ENCODE results near the gene XPR1.

Gene XPR1

DNA sequence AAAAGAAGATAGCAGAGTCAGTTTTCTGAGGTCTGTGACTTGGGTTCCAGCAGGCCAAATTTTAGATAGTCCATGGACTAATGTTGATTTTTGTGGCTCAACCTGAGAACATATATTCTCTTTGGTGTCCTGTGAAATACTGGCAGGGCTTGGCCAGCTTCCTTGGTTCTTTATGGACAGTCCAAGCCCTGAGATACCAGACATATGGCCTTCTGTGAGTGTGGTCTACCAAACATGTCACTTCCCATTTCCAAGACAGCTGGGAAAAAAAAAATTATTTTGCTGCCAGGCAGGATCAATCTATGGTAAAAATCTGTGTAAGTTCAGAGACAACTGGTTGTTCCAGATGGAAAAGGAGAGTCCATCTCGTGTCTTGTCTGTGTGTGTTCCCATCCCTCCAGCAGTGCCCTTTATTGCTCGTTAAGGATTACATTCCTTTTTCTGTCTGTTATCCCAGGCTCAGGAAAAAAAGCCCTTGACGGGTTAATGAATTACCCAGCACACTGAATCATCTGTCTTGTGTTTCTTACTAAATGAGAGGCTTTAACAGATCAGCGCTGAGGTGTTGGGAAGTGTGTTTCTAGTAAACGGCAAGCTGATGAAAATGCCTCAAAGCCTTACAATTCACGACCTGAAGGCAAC lies 33.4 kb upstream of the XPR1 start:
- H3K36me3 ChIP-seq (ENCODE audit: control insufficient read depth, insufficient read depth, low read length): no peaks in the 10 kb centered on the region
- no peaks in the 10 kb centered on the region for H3K4me1 ChIP-seq
- no peak overlapping the region for H3K4me2 ChIP-seq (ENCODE audit: low read length)
- no peak overlapping the region for H3K27ac ChIP-seq
- no peaks in the 10 kb centered on the region for H3K27me3 ChIP-seq (ENCODE audit: control insufficient read depth, insufficient read depth, low read length)
- no peak overlapping the region for H2AFZ ChIP-seq
- no peaks in the 10 kb centered on the region for H3K79me2 ChIP-seq
- TF ChIP-seq, protein P1, sequence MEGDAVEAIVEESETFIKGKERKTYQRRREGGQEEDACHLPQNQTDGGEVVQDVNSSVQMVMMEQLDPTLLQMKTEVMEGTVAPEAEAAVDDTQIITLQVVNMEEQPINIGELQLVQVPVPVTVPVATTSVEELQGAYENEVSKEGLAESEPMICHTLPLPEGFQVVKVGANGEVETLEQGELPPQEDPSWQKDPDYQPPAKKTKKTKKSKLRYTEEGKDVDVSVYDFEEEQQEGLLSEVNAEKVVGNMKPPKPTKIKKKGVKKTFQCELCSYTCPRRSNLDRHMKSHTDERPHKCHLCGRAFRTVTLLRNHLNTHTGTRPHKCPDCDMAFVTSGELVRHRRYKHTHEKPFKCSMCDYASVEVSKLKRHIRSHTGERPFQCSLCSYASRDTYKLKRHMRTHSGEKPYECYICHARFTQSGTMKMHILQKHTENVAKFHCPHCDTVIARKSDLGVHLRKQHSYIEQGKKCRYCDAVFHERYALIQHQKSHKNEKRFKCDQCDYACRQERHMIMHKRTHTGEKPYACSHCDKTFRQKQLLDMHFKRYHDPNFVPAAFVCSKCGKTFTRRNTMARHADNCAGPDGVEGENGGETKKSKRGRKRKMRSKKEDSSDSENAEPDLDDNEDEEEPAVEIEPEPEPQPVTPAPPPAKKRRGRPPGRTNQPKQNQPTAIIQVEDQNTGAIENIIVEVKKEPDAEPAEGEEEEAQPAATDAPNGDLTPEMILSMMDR (IDR thresholded peaks at IDR 0.05): no peak
- H3K4me3 ChIP-seq (ENCODE audit: low read depth, low read length): no peak overlapping the region
- H3K9ac ChIP-seq: no peak overlapping the region
- no peaks in the 10 kb centered on the region for H3K9me3 ChIP-seq (ENCODE audit: control insufficient read depth, low read length)

DNA sequence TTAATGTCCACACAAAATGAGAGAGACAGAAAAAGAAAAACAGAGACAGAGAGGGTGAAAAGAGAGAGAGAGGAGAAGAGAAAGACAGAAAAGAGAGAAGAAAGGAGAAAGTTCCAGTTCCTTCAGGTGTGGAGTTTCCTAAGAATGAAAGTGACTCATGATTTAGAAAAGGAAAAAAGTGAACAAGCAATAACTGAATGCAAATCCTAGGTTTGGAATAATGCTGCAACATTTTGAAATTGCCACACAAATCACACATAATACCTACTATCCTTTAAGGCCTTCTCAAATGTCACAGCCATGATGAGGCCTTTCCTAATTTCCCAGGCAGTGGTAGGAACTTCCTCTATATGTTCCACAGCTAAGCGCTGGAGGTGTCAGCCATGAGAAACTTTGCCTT lies 31.5 kb upstream of the XPR1 start:
- TF ChIP-seq, protein P1 (IDR thresholded peaks at IDR 0.05): no peak

GRCh38 chr1:180601512-180601911 lies 30.3 kb upstream of the XPR1 start:
- Histone ChIP-seq H3K4me1 (no peaks in the 10 kb centered on the region), H2AFZ (no peak overlapping the region), H3K27me3 (ENCODE audit: control insufficient read depth, insufficient read depth, low read length) (no peaks in the 10 kb centered on the region), H3K9me3 (ENCODE audit: control insufficient read depth, low read length) (no peaks in the 10 kb centered on the region), H3K36me3 (ENCODE audit: control insufficient read depth, insufficient read depth, low read length) (no peaks in the 10 kb centered on the region), H3K4me2 (ENCODE audit: low read length) (no peak overlapping the region), H3K4me3 (ENCODE audit: low read depth, low read length) (no peak overlapping the region), H3K79me2 (no peaks in the 10 kb centered on the region), H3K9ac (no peak overlapping the region), H3K27ac (no peak overlapping the region)
- TF ChIP-seq, protein P1 (IDR thresholded peaks at IDR 0.05): no peak

More for the DNA sequence above, 31.5 kb upstream of the XPR1 start:
- Histone ChIP-seq H3K79me2 (no peaks in the 10 kb centered on the region), H3K9me3 (ENCODE audit: control insufficient read depth, low read length) (no peaks in the 10 kb centered on the region), H3K4me2 (ENCODE audit: low read length) (no peak overlapping the region), H3K9ac (no peak overlapping the region), H3K27me3 (ENCODE audit: control insufficient read depth, insufficient read depth, low read length) (no peaks in the 10 kb centered on the region), H2AFZ (no peak overlapping the region), H3K4me3 (ENCODE audit: low read depth, low read length) (no peak overlapping the region), H3K4me1 (no peaks in the 10 kb centered on the region), H3K36me3 (ENCODE audit: control insufficient read depth, insufficient read depth, low read length) (no peaks in the 10 kb centered on the region), H3K27ac (no peak overlapping the region)

DNA sequence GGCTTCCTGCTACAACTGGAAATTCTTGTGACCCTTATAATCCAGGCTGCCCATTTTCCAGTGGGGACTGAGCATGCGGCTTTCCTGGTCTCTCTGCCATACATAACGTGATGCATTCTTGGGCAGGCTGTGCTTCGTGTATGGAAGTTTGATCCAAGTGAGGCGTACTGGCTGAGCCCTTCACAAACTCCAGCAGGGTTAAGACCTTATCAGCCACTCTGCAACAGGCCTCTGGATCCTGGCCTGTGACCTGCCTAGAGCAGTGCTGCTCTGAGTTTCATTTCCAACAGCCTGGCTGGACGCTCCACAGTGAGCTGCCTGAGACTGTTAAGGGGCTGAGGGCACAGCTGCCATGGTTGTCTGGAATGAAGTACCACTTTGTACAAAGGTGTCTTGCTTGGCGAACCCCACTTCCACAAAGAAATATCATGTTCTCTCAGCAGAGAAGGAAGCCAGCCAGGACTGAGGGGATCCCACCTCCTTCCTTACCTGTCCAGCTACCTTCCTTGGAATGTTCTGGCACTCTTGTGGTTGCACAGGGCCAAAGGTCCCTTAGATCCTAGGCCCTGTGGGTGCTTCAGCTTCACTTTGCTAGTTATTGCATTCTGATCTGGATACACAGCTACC lies 28.5 kb upstream of the XPR1 start:
- no peaks in the 10 kb centered on the region for H3K27me3 ChIP-seq (ENCODE audit: control insufficient read depth, insufficient read depth, low read length)
- H2AFZ ChIP-seq: no peak overlapping the region
- TF ChIP-seq, protein P1 (IDR thresholded peaks at IDR 0.05): no peak
- no peaks in the 10 kb centered on the region for H3K4me1 ChIP-seq
- no peak overlapping the region for H3K4me2 ChIP-seq (ENCODE audit: low read length)
- H3K27ac ChIP-seq: no peak overlapping the region
- H3K79me2 ChIP-seq: no peaks in the 10 kb centered on the region
- H3K4me3 ChIP-seq (ENCODE audit: low read depth, low read length): no peak overlapping the region
- no peaks in the 10 kb centered on the region for H3K9me3 ChIP-seq (ENCODE audit: control insufficient read depth, low read length)
- no peak overlapping the region for H3K9ac ChIP-seq
- no peaks in the 10 kb centered on the region for H3K36me3 ChIP-seq (ENCODE audit: control insufficient read depth, insufficient read depth, low read length)

DNA sequence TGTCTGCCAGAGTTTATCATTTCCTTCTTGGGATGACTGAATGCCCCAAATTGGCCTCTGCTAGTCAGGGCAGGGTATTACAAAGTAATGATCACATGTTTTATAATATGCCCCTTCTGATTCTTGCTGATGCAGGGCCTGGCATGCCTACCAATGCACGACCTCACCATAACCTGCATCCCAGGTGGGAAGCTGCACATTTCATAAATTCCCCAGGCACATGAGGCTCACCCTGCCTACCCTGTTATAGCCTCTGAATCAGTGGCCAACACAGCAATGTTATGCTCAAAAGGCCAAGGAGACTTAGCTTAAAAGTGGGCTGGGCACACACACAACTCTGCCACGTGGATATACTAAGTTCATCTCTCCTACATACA lies 28.0 kb upstream of the XPR1 start:
- Histone ChIP-seq H3K4me3 (ENCODE audit: low read depth, low read length) (no peak overlapping the region), H3K9me3 (ENCODE audit: control insufficient read depth, low read length) (no peaks in the 10 kb centered on the region), H3K27ac (no peak overlapping the region), H2AFZ (no peak overlapping the region), H3K27me3 (ENCODE audit: control insufficient read depth, insufficient read depth, low read length) (no peaks in the 10 kb centered on the region), H3K4me1 (no peaks in the 10 kb centered on the region), H3K36me3 (ENCODE audit: control insufficient read depth, insufficient read depth, low read length) (no peaks in the 10 kb centered on the region), H3K4me2 (ENCODE audit: low read length) (no peak overlapping the region), H3K79me2 (no peaks in the 10 kb centered on the region), H3K9ac (no peak overlapping the region)
- TF ChIP-seq, protein P1 (IDR thresholded peaks at IDR 0.05): no peak
